ENCODE measurements around the gene LARP4. TPM values are rescaled to one million over a fixed set of nuclear protein-coding genes. Genes with fewer than 3 reads are reported as not detected.

The LARP4 gene
- total RNA-seq, 1 experiment from 2014 or later: 92.7 TPM

DNA sequence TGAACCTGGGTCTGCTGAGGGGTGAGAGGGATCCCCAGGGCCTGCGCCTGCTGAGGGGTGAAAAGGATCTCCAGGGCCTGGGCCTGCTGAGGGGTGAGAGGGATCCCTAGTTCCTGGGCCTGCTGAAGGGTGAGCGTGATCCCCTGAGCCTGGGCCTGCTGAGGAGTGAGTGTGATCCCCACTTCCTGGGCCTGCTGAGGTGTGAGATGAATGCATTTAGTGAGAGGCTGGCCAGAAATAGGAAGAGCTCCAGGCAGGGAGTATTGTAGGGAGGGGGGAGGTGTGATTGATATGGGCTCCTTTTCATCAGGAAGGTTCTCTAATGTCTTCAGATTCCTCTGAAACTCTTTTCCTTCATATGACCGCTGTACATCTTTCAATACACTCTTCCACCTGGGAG is 47.3 kb upstream of the LARP4 start:
- Histone ChIP-seq H3K9me3 (ENCODE audit: control insufficient read depth, insufficient read depth, low read depth, low read length) (no peaks in the 10 kb centered on the region), H3K36me3 (ENCODE audit: control insufficient read depth, insufficient read depth, low read length) (no peaks in the 10 kb centered on the region), H3K4me1 (ENCODE audit: control insufficient read depth, insufficient read depth, low read length) (no peaks in the 10 kb centered on the region), H3K4me3 (ENCODE audit: low read depth in 2 of 2, low read length in 2 of 2) (no peak overlapping the region), H3K27ac (ENCODE audit: low read length) (no peak overlapping the region), H3K27me3 (ENCODE audit: control insufficient read depth, insufficient read depth, low read length) (no peaks in the 10 kb centered on the region)
- DNase-seq (ENCODE audit: low read depth, low spot score) (no peak), ATAC-seq (peak; percentile 52; the same call in 1 of the 2 replicates)
- intact Hi-C loops (cut with micrococcal nuclease; ENCODE audit: unreplicated experiment): no loop called here
- in situ Hi-C loops (cut with HindIII; ENCODE audit: low pct_unique_long_range_greater_than_20kb, low sequenced_read_pairs): no loop called here
- BruUV-seq (replicated peaks): no TSS peak
- ChIA-PET POLR2A (no interaction called here), CTCF (no interaction called here)
- no peak for TF ChIP-seq SIN3A (IDR thresholded peaks at IDR 0.05; ENCODE audit: borderline replicate concordance, insufficient read depth, low read depth, low read length)
- TF ChIP-seq, protein P1, sequence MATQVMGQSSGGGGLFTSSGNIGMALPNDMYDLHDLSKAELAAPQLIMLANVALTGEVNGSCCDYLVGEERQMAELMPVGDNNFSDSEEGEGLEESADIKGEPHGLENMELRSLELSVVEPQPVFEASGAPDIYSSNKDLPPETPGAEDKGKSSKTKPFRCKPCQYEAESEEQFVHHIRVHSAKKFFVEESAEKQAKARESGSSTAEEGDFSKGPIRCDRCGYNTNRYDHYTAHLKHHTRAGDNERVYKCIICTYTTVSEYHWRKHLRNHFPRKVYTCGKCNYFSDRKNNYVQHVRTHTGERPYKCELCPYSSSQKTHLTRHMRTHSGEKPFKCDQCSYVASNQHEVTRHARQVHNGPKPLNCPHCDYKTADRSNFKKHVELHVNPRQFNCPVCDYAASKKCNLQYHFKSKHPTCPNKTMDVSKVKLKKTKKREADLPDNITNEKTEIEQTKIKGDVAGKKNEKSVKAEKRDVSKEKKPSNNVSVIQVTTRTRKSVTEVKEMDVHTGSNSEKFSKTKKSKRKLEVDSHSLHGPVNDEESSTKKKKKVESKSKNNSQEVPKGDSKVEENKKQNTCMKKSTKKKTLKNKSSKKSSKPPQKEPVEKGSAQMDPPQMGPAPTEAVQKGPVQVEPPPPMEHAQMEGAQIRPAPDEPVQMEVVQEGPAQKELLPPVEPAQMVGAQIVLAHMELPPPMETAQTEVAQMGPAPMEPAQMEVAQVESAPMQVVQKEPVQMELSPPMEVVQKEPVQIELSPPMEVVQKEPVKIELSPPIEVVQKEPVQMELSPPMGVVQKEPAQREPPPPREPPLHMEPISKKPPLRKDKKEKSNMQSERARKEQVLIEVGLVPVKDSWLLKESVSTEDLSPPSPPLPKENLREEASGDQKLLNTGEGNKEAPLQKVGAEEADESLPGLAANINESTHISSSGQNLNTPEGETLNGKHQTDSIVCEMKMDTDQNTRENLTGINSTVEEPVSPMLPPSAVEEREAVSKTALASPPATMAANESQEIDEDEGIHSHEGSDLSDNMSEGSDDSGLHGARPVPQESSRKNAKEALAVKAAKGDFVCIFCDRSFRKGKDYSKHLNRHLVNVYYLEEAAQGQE (IDR thresholded peaks at IDR 0.05; ENCODE audit: insufficient read depth in 1 of 2, low read depth in 2 of 2, low read length in 1 of 2): no peak
- no peak for TF ChIP-seq POLR2AphosphoS5 (IDR thresholded peaks at IDR 0.05; ENCODE audit: low read depth, low read length)
- TF ChIP-seq TCF7L2 (IDR thresholded peaks at IDR 0.05; ENCODE audit: low read depth, low read length): no peak
- TF ChIP-seq, protein P2, sequence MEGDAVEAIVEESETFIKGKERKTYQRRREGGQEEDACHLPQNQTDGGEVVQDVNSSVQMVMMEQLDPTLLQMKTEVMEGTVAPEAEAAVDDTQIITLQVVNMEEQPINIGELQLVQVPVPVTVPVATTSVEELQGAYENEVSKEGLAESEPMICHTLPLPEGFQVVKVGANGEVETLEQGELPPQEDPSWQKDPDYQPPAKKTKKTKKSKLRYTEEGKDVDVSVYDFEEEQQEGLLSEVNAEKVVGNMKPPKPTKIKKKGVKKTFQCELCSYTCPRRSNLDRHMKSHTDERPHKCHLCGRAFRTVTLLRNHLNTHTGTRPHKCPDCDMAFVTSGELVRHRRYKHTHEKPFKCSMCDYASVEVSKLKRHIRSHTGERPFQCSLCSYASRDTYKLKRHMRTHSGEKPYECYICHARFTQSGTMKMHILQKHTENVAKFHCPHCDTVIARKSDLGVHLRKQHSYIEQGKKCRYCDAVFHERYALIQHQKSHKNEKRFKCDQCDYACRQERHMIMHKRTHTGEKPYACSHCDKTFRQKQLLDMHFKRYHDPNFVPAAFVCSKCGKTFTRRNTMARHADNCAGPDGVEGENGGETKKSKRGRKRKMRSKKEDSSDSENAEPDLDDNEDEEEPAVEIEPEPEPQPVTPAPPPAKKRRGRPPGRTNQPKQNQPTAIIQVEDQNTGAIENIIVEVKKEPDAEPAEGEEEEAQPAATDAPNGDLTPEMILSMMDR (IDR thresholded peaks at IDR 0.05): no peak

DNA sequence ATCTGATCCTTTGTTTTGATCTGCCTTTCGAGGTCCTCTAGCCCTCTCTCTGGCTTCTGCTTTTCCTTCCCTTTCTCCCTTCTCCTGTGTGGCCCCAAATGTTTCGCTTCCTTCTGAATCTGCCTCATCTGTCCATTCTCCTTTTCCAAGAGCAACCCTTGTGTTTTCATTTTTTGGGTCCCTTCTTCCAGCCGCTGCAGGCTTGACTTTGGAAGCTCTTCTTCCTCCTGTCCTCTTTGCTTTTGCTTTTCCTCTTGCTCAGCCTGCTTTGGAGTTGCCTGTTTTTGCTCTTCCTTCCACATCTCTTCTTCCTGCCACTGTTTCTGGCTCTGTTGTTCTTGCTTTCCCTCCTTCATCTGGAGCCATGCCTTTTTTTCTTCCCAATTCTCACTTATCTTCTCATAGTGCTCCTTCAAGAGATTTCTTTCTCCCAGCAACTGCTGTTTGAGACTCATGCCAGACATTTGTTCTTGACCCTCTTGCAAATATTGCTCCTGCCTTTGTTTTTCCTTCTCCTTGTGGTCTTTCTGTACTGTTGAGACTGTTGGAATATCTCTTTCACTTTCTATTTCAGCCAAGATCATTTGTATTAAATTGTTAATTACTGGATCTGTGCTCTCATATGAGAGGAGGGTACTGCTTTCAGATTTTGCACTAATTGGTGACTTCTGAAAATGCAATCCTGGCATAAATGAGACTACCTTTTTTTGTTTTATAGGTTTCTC is 46.7 kb upstream of the LARP4 start:
- Histone ChIP-seq H3K27ac (ENCODE audit: low read length) (0 out of 2 replicates have a peak overlapping the region, but pooled peaks have one; percentile 10), H3K36me3 (ENCODE audit: control insufficient read depth, insufficient read depth, low read length) (no peaks in the 10 kb centered on the region), H3K27me3 (ENCODE audit: control insufficient read depth, insufficient read depth, low read length) (no peaks in the 10 kb centered on the region), H3K4me1 (ENCODE audit: control insufficient read depth, insufficient read depth, low read length) (no peaks in the 10 kb centered on the region), H3K4me3 (ENCODE audit: low read depth in 2 of 2, low read length in 2 of 2) (no peak overlapping the region), H3K9me3 (ENCODE audit: control insufficient read depth, insufficient read depth, low read depth, low read length) (no peaks in the 10 kb centered on the region)
- no TSS peak for BruUV-seq (replicated peaks)
- 0 out of 2 replicates have a peak, but pooled peaks have one; percentile 23 for ATAC-seq
- DNase-seq (ENCODE audit: low read depth, low spot score): no peak
- TF ChIP-seq, protein P1 (IDR thresholded peaks at IDR 0.05; ENCODE audit: insufficient read depth in 1 of 2, low read depth in 2 of 2, low read length in 1 of 2): no peak
- TF ChIP-seq POLR2AphosphoS5 (IDR thresholded peaks at IDR 0.05; ENCODE audit: low read depth, low read length): no peak
- TF ChIP-seq SIN3A (IDR thresholded peaks at IDR 0.05; ENCODE audit: borderline replicate concordance, insufficient read depth, low read depth, low read length): no peak
- TF ChIP-seq, protein P2 (IDR thresholded peaks at IDR 0.05): no peak
- TF ChIP-seq TCF7L2 (IDR thresholded peaks at IDR 0.05; ENCODE audit: low read depth, low read length): no peak
- CTCF ChIA-PET: no interaction called here
- intact Hi-C loops (cut with micrococcal nuclease; ENCODE audit: unreplicated experiment): no loop called here
- in situ Hi-C loops (cut with HindIII; ENCODE audit: low pct_unique_long_range_greater_than_20kb, low sequenced_read_pairs): no loop called here
- POLR2A ChIA-PET: interaction anchor here (0.6 kb wide), 1 partner anchor 546 kb away, joined by 3 read pairs; no protein-coding TSS in a partner anchor
